Esophagus squamous epithelium (tissue), 4 donors: ENCODE measurements around the gene DGUOK.

Experiments used
- POLR2A ChIP-seq, 4 donors: fragments of 450-650 bp; IDR thresholded peaks; one replicate each; pipeline ENCODE4 v1.6.1; 2017; ENCODE audit warnings: antibody characterized with exemption in 4 of 4, mild to moderate bottlenecking in 4 of 4, moderate library complexity in 3 of 4
- TF ChIP-seq, protein P1 (sequence below), 6 experiments: fragments of 450-650 bp in 4 of 6; fragments of 200-600 bp in 2 of 6; sonication (generic) in 2 of 6; IDR thresholded peaks; one replicate each; pipeline ENCODE4 v1.5.1; 2016 to 2019; ENCODE audit warnings: antibody characterized with exemption in 6 of 6, mild to moderate bottlenecking in 4 of 6, moderate library complexity in 4 of 6

GRCh38 chr2:73977466-73977865 lies 50.8 kb downstream of the DGUOK start:
- TF ChIP-seq, protein P1, sequence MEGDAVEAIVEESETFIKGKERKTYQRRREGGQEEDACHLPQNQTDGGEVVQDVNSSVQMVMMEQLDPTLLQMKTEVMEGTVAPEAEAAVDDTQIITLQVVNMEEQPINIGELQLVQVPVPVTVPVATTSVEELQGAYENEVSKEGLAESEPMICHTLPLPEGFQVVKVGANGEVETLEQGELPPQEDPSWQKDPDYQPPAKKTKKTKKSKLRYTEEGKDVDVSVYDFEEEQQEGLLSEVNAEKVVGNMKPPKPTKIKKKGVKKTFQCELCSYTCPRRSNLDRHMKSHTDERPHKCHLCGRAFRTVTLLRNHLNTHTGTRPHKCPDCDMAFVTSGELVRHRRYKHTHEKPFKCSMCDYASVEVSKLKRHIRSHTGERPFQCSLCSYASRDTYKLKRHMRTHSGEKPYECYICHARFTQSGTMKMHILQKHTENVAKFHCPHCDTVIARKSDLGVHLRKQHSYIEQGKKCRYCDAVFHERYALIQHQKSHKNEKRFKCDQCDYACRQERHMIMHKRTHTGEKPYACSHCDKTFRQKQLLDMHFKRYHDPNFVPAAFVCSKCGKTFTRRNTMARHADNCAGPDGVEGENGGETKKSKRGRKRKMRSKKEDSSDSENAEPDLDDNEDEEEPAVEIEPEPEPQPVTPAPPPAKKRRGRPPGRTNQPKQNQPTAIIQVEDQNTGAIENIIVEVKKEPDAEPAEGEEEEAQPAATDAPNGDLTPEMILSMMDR (IDR thresholded peaks at IDR 0.05) = no peak
- TF ChIP-seq POLR2A (IDR thresholded peaks at IDR 0.05) = no peak
